Thyroid gland (tissue), 4 donors: ENCODE data around the gene EXOC3.

Experiments used
- POLR2A ChIP-seq, 2 donors: fragments of 450-650 bp; IDR thresholded peaks; one replicate each; pipeline ENCODE4 v1.6.1; 2017; ENCODE audit warnings: antibody characterized with exemption in 2 of 2, mild to moderate bottlenecking in 2 of 2, moderate library complexity in 1 of 2
- TF ChIP-seq, protein P1 (sequence below), 6 experiments: fragments of 200-600 bp in 3 of 6; fragments of 450-650 bp in 3 of 6; sonication (generic) in 3 of 6; IDR thresholded peaks; one replicate each; pipeline ENCODE4 v1.5.1; 2016 to 2019; ENCODE audit warnings: antibody characterized with exemption in 6 of 6, mild to moderate bottlenecking in 2 of 6, inconsistent platforms in 1 of 6, moderate library complexity in 1 of 6

DNA sequence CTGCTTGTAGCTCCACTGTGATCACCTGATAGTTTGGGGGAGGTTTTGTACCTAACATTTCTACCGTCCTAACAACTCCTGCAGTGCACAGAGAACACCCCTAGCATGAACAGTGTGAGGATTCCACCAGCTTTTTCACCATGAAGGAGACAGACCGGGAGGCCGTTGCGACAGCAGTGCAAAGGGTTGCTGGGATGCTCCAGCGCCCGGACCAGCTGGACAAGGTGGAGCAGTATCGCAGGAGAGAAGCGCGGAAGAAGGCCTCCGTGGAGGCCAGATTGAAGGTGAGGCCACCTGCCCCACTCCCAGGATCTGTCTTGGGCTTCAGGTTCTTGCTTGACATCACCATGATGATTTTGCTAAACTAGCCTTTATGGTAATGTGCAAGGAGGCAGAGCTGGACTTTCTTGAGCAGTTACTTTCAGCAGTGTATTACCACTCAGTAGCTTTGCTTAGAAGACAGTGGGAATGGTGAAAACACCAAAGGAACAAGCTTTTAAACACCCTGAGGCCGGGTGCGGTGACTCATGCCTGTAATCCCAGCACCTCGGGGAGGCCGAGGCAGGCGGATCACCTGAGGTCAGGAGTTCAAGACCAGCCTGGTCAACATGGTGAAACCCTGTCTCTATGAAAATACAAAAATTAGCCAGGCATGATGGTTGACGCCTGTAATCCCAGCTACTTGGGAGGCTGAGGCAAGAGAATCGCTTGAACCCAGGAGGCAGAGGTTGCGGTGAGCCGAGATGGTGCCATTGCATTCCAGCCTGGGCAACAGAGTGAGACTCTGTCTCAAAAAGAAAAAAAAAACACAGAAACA lies 3.3 kb downstream of the EXOC3 start:
- TF ChIP-seq, protein P1, sequence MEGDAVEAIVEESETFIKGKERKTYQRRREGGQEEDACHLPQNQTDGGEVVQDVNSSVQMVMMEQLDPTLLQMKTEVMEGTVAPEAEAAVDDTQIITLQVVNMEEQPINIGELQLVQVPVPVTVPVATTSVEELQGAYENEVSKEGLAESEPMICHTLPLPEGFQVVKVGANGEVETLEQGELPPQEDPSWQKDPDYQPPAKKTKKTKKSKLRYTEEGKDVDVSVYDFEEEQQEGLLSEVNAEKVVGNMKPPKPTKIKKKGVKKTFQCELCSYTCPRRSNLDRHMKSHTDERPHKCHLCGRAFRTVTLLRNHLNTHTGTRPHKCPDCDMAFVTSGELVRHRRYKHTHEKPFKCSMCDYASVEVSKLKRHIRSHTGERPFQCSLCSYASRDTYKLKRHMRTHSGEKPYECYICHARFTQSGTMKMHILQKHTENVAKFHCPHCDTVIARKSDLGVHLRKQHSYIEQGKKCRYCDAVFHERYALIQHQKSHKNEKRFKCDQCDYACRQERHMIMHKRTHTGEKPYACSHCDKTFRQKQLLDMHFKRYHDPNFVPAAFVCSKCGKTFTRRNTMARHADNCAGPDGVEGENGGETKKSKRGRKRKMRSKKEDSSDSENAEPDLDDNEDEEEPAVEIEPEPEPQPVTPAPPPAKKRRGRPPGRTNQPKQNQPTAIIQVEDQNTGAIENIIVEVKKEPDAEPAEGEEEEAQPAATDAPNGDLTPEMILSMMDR (IDR thresholded peaks at IDR 0.05) = no peak
- no peak for TF ChIP-seq POLR2A (IDR thresholded peaks at IDR 0.05)
